DOHH2 (cell line): Measurements from ENCODE around the gene NPL.

ENCODE experiments used
- CTCF ChIP-seq: fragments of 200-600 bp; sonication (generic); IDR thresholded peaks from one replicate; pipeline ENCODE4 v1.5.1; 2014; ENCODE audit warnings: antibody characterized with exemption, mild to moderate bottlenecking, low read depth, low read length; ENCODE audit not compliant: poor library complexity, severe bottlenecking
- EZH2phosphoT487 ChIP-seq: fragments of 200-600 bp; sonication (generic); IDR thresholded peaks from 2 replicates; pipeline ENCODE4 v1.6.1; 2017; ENCODE audit warnings: borderline replicate concordance, mild to moderate bottlenecking, antibody characterized with exemption, low read length, moderate library complexity, mixed read lengths

GRCh38 chr1:182766881-182767645 is 22.5 kb upstream of the NPL start:
- TF ChIP-seq CTCF (no peak), EZH2phosphoT487 (no peak)
